Activated T-cell treated with anti-CD3 and anti-CD28 coated beads, Interleukin-2, amount 50 U/mL, for 48 hours (primary cell): ENCODE data around the gene ADPRM.
"Not testable (repeated sequence)": the region's sequence is repeated elsewhere in the genome, so short reads cannot be mapped to it uniquely, and the experiment has no call there.

Experiments used
- DNase-seq, 2 experiments: peaks; one replicate each; pipeline ENCODE4 v3.0.0-alpha.2; 2020

Gene ADPRM, protein sequence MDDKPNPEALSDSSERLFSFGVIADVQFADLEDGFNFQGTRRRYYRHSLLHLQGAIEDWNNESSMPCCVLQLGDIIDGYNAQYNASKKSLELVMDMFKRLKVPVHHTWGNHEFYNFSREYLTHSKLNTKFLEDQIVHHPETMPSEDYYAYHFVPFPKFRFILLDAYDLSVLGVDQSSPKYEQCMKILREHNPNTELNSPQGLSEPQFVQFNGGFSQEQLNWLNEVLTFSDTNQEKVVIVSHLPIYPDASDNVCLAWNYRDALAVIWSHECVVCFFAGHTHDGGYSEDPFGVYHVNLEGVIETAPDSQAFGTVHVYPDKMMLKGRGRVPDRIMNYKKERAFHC

DNA sequence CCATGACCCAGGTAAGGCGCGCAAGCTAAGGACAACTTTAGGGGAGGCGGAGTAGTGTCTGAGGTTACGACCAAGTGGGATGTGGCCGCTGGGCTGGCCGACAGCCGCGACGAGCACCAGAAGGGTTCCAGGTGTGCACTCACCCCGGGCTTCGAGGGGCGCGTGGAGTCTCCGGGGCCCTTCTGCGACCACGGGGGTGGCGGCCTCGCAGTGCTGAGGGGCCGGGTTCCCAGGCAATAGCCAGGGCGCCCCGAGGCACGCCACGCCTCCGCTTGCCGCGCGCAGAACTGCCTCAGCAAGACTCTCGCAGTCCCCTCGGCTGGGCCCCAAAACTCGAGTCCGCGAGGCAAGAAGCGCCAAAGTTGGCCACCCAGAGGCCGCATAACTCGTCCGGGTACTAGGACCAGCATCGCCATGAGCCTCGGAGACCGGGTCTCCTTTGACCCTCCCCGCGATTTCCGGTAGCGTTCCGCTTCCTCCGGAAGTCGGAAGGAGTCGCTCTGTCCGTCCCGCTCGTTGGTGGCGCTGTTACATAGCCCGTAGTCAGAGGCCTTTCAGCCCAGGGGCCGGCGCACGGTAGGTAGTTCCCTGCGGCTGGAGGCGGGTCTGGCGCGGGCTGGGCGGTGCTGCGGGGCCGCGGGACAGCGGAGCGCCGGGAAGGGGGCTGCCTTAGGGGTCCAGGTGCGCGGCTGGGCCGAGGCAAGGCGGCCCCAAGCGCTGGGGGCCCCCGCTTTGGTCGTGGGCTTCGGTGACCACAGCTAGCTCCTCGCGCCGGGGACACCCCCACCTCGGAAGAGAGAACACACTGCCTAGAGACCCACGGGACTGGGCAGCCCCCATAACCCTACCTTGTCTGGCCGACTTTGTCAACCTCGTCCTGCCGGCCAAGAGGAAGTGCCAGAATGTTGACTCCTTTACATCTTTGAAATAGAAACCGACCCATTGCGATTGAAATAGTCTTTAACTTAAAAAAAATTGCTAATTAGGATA, at the start of gene ADPRM, which contains the start of gene SCO1:
TSS of gene ADPRM (plus strand) at position 503 of the 990 bp plus-strand sequence. CDS start 7,333 bp downstream, outside the sequence.
TSS of gene SCO1 (minus strand) at position 442 of the 990 bp plus-strand sequence. CDS start at position 416, 26 bp downstream.
- peak; percentile 92 to 93 for DNase-seq

DNA sequence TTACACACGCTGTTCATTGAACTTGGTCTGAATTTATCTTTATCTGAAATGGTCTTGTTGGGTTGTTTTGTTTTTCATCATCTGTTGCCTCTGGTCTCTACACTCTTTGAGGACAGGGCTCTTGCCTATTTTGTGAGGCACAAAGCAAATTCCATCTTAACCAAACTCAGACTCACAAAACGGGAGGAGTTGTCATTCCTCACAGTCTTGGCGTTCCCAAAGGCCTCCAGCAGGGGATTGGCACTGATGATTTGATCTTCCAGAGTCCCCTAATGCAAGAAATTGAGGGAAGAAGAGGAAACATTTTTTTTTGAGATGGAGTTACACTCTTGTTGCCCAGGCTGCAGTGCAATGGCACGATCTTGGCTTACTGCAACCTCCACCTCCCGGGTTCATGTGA, 49.0 kb upstream of the ADPRM start:
- no peak for DNase-seq

DNA sequence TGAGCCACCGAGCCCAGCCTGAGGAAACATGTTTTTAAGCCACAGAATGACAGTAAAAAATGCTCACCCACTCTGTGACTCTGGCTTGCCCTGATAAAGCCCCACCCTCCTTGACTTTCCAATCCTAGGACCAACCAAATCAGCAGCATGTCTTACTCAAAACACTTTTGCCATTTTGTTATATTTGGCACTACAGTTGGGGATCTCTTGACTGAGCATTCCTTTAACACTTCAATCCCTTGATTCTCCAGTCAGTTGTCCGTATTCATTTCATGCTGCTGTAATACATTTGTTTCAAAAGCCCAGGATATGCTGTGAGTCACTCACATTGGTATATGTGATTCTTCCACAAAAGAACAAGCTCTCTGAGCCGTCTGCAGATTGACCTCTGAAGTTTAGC, 48.4 kb upstream of the ADPRM start:
- no peak for DNase-seq

DNA sequence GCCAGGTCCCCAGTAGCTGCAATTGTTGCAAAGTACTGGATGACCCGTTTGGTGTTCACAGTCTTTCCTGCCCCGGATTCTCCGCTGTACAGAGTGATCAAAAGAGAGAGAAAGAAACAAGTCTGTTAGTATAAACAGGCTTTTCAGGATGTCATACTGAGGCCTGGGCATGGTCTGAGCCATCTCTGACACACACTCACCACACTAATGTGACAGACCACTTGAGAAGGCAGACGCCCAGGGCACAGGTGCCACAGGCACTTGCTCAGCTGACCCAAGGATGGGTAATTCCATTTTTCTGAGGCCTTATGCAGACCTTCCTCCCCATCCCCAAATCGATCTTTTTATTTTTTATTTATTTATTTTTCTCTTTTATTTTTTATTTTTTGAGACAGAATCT, 47.8 kb upstream of the ADPRM start:
- no peak for DNase-seq

DNA sequence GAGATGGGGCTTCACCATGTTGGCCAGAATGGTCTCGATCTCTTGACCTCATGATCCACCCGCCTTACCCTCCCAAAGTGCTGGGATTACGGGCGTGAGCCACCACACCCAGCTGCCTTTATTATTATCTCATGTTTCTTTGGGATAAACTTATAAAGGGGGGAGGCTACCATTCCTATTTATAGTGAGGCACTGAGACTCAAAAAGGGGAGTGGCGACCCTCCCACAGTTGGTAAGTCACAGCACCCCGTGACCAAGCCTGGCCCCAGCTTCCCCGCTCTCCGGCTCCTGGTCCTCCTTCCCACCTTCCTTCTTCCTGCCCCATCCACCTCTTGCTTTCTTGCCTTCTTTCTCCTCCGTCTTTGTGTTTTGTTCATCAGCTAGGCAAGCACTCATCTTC, 45.5 kb upstream of the ADPRM start:
- no peak for DNase-seq

DNA sequence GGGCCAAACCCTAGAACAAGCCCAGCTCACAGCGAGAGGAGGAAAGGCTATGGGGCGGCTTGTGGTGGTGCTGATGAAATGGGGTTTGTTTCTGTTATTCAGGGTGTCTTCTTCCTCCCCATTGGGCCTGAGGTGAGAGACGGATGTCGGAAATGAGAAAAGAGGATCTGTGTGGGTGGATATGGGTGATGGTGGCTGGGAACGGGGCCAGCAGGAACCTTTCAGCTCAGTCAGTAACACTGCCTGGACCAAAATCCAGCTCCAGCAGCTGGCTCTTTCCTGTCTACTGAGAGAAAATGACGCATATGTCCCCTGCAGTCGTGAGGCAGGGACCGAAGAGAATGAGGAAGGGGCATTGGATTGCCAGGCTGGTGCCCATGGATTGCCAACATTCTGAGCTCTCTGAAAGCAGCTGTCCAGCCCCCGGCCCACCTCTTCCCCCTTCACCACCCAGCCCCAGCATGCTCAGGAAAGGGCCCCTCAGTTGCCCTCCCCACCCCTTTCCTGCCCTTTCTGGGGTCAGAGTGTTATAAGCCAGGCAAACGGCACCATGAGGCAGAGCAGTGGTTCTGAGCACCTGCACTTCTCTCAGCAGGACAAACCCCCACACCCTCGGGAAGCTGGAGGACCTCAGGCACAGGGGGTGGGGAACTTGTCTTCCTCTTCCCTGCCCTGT, 44.3 kb upstream of the ADPRM start:
- DNase-seq: peak; percentile 26 to 34

DNA sequence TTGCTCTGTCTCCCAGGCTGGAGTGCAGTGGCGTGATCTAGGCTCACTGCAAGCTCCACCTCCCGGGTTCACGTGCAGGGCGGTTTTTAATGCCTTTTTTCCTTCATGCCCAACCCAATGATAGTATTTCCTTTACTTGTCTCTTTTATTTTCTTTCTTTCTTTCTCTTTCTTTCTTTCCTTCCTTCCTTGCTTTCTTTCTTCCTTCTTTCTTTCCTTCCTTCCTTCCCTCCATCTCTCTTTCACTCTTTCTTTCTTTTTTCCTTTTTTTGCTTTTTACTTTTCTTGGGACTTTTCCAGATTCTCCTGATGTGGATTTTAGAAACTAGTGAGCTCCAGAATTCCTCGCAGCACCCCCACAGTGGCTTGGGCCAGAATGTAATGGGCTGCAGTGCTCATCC, 43.4 kb upstream of the ADPRM start:
- DNase-seq: no peak

DNA sequence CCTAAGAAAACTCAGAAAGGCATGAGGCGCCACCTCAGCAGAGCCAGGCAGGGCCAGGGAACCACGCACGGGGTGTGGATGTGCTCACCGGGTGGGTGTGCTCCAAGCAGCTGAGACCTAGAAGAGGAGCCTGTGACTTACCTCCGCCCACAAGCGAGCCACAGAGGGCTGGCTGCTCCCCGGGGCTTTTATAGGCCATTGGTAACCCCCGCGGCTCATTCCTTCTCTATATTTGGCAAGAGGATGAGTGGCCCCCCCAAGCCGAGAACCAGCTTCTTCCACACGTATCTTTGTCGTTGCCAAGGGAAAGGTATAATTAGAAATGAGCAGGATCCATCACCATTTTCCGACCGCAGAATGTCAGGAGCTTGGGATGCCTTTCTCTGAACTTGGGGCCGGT, 40.2 kb upstream of the ADPRM start, which contains the start of gene MYH3:
TSS of gene MYH3 (minus strand) at position 162 of the 400 bp plus-strand sequence. CDS start 2,245 bp downstream, outside the sequence.
- DNase-seq: no peak

DNA sequence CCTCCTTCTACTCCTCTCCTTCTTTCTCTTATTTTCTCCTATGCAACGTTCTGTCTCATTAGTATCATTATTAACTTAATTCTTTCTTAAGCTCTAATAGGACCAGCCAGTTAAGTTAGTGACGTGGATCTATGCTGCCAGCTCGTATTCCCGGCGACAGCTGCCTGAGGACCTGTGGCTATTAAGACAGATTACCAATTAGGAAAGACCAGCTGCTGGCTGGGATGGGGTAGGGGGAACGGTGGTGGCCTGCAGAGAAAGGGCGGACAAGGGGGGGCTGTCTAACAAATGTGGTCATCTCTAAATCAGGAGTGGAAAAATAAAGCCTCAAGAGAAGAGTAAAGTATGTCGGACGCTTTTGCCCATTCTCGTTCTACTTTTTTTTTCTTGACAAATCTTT, 39.5 kb upstream of the ADPRM start:
- no peak for DNase-seq

DNA sequence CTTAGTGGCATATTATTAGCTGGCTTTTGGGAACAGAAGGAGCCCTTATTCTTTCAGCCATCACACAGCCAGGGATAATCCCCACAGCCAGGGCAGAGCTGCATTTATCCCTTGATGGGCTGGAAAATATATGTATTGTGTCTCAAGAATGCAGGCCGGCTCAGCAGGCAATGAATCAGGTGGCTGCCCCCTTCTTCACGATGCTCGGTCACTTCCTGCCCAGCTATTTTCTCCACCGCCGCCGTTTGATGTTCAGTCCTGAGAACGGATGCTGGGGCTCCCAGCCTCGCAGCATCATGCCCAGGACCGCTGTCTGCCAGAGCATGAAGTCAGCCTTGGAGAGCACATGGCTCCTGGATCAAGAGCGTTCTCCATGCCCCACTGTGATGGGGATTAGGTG, 36.0 kb upstream of the ADPRM start:
- no peak for DNase-seq

DNA sequence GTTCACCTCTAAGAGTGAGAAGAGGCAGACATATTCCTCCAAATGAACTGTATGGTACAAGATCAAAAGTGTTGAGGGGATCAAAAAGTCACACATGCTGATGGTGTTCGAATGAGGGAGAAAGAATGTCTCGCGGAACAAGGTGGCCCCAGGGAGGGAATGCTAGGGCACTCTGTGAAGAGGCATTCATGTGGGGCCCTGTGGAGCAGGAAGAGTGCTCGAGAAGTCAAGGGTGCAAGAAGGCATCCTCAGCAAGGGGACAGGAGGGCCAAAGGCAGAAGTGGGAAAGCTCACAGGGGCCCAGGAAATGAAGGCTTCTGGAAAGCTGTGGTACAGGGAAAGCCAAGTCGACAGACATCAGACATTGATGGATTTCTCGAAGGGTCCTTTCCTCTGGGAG, 34.2 kb upstream of the ADPRM start:
- no peak for DNase-seq

DNA sequence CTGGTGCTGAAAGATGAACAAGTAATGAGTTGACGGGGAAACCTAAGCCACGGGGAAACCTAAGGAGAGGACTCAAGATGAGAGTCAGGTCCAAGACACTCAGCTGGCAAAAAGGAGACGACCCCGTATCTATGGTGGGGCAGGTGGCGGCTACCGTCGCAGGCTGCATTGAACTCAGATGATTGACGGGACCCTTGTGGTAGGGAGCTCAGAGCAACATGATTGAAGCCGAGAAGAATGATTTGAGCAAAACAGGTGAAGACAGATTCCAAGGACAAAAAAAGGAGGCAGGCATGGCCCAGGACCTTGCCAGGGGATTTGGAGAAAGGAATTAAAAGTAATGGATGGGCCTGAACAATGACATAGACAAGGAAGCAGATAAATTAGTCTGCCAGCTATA, 32.8 kb upstream of the ADPRM start:
- no peak for DNase-seq

DNA sequence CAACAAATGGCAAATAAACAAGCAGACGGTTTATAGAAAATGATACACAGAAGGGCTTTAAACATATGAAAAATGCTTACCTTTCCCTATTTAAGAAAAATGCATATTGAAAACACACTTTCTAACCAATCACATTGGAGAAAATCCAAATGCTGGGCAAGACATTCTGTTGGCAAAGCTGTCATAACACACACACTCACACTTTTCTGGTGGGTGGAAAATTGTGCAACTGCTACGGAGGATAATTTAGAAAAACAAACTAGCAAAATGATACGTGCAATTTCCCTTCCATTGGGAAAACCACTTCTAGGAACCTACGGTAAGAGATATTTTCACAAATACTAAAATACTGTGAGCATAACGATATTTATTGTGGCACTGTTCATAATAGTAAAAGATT, 30.5 kb upstream of the ADPRM start:
- DNase-seq: no peak

DNA sequence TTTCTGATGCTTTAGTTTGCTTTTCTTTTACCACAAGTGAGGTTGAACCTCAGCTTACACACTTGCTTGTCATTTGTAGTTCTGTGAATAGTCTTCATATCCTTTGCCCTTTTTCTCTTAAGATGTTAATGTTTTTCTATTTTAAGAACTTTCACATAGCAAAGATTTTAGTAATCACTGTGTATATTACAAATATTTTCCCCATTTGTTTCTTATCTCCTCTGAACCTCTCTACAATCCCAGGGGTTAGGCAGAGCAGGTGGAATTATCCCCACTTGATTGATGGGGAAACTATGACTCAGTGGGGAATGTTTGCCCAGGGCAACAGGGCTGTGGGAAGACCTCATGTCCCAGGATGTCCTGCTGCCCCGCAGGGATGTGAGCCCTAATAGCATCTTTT, 28.6 kb upstream of the ADPRM start:
- no peak for DNase-seq

DNA sequence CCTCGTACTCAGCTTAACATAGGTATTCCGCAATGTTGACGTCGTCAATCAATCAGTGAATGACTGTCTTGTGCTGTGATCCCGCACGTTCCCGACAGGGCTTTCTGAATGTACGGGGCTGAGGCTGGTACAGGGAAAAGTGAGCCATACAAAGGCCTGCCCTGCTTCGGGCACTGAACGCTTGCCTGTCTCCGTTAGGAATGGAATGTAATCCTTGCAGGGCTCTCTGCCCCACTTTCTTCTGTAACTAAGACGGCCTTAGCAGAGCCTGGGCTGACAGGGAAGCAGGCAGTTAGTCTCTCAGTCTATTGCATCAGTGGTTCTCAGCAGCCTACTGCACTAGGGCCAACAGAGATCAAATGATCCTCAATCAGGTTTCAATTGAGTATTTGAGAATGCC, 24.1 kb upstream of the ADPRM start:
- no peak for DNase-seq

DNA sequence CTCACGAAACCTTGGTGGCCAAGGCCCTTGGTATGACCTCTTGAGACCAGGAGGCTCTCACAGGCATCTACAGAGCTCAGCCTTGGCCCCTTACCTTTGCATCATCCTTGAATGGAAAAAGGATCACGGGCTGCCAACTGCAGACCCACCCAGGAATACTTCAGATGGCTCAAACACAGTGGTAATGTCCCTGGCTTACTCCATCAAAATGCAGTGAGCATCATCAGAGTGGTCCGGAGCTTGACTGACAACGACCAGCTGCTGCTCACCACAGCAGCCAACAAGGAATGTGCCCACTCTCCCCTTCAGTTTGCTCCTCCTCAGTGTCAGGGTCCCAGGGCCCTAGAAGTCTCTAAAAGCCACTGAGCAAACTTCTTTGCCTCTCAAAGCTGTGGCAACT, 22.7 kb upstream of the ADPRM start:
- no peak for DNase-seq

DNA sequence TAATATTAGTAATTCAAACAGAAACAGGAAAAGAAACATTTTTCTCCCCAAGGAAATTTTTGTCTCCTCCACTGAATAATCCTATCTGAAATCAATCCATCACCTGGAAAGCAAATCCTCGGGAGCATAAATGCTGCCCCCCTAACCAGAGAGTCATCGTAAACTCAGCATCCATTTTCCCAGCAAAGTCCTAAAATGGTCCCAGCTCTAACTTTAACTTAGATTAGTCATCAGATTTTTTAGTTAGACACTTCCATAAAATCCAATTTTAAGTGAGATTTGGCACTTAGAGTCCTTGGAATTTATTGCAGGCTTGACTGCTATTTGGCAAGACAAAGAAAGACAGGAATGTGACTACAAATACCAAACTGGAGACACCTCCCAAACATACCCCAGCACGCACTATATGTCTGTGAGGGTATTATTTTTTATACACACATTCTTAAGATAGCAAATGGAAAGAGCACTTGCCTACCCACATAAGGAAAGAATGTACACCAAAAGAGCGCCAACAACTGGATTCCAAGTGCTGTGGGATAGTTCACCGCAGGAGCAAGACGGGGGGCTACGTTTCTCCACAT, 15.4 kb upstream of the ADPRM start:
- DNase-seq: no peak

DNA sequence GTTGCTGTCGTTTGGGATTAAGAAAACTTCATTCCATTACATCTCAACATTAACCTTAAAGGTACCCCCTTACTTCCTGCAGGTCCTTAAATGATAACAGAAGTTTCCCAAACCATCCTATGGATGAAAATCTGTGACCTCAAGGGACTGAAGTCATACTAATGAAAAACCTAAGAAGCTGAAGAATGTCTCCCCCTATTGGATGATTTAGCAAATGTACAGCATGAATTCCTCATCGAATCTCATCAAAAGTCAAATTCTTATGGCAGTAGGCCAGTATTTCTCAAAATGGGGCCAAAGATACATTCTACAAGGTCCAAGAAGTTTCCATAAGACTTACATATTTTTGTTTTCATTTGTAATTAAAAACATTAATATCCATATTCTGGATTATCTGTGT, 13.5 kb upstream of the ADPRM start:
- no peak for DNase-seq

DNA sequence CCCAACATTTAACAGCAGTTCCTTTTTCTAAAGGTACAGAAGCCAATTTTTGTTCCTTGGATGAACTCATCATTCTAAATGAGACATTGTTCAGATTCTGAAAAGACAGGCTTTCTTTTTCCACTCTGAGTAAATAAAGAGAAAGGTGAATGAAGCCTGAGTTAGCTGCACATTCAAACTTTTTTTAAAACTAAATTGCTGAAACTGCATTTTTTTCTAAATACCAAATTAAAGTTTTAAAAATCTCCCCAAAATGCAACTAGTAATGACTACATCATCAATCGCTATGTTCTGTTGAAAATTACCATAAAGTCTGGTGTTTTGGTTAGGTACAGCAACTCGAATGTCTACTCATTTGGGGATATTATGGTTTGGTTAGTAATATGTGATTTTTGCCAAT, 9.9 kb upstream of the ADPRM start:
- no peak for DNase-seq

DNA sequence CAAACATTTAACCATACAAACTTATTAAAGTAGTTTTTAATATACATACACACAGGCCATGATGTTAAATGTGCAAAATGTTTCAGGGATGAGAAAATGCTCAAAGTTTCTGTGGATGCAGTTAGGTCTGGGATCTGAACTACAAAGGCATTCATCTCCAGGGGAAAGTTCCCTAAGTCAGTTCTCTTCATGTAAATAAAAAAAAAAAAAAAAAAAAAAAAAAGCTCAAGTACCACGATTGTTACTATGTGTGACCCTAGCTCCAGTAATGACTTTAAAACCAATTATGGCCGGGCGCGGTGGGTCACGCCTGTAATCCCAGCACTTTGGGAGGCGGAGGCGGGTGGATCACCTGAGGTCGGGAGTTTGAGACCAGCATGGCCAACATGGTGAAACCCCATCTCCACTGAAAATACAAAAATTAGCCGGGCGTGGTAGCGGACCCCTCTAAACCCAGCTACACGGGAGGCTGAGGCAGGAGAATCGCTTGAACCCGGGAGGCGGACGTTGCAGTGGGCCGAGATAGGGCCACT, 1.5 kb upstream of the ADPRM start:
- not testable (repeated sequence) for DNase-seq

DNA sequence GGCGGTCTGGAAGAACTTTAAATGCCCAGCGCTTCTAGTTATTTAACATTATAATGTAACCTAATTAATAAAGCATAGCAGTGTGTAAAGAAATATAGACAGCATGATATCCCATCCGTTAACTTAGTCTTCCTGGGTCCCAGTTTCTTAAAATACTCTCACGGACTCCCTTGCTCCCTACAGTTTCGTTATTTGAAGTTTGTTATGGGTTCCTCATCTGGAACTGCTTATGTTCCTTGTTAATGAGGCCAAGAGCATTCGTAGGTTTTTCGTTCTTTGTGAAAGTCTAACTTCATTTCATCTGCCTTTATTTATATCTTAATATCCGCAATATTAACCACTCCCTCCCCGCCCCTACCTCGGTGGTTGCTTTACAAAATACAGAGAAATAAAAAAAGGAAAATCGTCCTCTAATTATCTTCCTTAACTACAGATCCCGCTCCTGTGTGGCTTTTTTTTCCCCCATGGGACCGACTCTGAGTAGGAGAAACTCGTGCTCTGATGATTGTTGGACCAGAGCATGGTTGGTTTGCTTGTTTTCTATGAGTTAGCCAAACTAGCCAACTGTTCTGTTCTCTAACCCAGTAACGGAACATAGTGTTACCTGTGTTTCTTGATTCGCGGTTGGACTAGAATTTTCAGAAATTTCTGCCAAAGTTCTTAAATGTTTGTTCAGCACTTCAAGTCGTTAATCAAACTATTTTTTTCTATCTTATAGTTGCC, 863 bp downstream of the ADPRM start:
- DNase-seq: no peak

DNA sequence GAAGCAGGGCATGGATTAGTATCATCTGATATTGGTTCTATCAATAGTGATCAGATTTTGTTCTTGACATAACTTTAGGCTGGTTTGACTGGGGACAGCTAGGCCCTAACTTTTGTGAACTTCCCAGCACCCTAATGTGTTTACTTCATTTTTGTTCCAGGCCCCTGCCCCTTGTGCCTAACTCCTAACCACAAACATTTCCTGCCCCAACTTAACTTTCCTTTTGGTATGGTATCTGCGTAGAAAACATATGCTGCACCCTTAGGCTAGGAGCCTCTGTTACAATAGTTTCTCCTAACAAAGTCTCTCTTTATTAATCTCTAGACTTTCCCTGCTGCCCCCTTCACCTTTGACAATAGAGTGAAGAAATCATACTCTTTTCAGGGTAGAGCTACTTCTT, 2.5 kb downstream of the ADPRM start:
- DNase-seq: no peak
